Measurements from ENCODE around the gene CHCHD3.

CHCHD3 gene

GRCh38 chr7:132790104-132790503, 291.8 kb downstream of the CHCHD3 start:
- H3K9me3 ChIP-seq (ENCODE audit: control insufficient read depth, insufficient read depth, low read depth, low read length), result no peaks in the 10 kb centered on the region
- no peak overlapping the region for H3K4me3 ChIP-seq (ENCODE audit: low read depth, low read length)
- CTCF ChIA-PET, result interaction anchor here (1.4 kb wide), 1 partner anchor 11 kb away, joined by 4 read pairs; no protein-coding TSS in a partner anchor
- H3K27ac ChIP-seq (ENCODE audit: extremely low read depth, low read depth, low read length), result no peak overlapping the region
- POLR2A ChIA-PET, result no interaction called here
- H3K36me3 ChIP-seq (ENCODE audit: control insufficient read depth in 2 of 2, insufficient read depth in 1 of 2, low read length in 2 of 2), result peaks cover 0 to 19% of the 10 kb centered on the region in 2 experiments; a peak in 1 of 3 replicates
- TF ChIP-seq BCL11B (tag by site-specific recombination; IDR thresholded peaks at IDR 0.05; ENCODE audit: low read depth) (no peak), YY2 (tag by site-specific recombination; IDR thresholded peaks at IDR 0.05) (no peak), ZNF302 (tag by site-specific recombination; IDR thresholded peaks at IDR 0.05; ENCODE audit: low read depth) (no peak), ZBTB20 (tag by site-specific recombination; IDR thresholded peaks at IDR 0.05) (no peak), ZBTB1 (tag by site-specific recombination; IDR thresholded peaks at IDR 0.05) (no peak), ZNF701 (tag by site-specific recombination; IDR thresholded peaks at IDR 0.05) (no peak)
- no peaks in the 10 kb centered on the region for H3K4me1 ChIP-seq (ENCODE audit: control insufficient read depth, insufficient read depth, low read length)

DNA sequence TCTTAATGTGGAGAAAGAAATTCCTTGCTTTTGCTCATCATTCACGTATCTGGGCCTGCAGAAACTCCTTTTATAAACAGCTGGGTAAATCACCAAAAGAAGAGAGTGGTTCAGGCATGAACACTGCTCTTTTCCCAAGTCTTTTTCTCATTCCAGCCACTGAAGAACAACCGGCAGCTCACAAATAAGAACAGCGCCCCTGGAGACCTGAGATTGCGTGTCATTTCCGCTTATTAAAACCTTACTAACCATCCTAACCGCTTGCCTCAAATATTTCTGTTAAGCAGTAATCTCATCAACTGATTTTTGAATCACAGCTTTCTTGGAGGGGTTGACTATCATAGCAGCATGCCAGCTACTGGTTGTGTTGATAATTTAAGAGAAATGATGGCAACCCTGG, 292.6 kb downstream of the CHCHD3 start:
- POLR2A ChIA-PET, result no interaction called here
- peaks cover 0 to 15% of the 10 kb centered on the region in 2 experiments; a peak in 1 of 3 replicates for H3K36me3 ChIP-seq (ENCODE audit: control insufficient read depth in 2 of 2, insufficient read depth in 1 of 2, low read length in 2 of 2)
- CTCF ChIA-PET, result interaction anchor here (0.5 to 1.4 kb wide), 2 partner anchors 12 to 130 kb away, joined by 3 to 4 read pairs; no protein-coding TSS in a partner anchor

GRCh38 chr7:132785870-132786269, 296.0 kb downstream of the CHCHD3 start:
- POLR2A ChIA-PET, result no interaction called here
- Histone ChIP-seq H3K36me3 (ENCODE audit: control insufficient read depth in 2 of 2, insufficient read depth in 1 of 2, low read length in 2 of 2) (peaks cover 0 to 6% of the 10 kb centered on the region in 2 experiments; a peak in 1 of 3 replicates), H3K4me1 (ENCODE audit: control insufficient read depth, insufficient read depth, low read length) (no peaks in the 10 kb centered on the region), H3K9me3 (ENCODE audit: control insufficient read depth, insufficient read depth, low read depth, low read length) (no peaks in the 10 kb centered on the region), H3K27ac (ENCODE audit: extremely low read depth, low read depth, low read length) (no peak overlapping the region), H3K4me3 (ENCODE audit: low read depth, low read length) (no peak overlapping the region)
- CTCF ChIA-PET, result no interaction called here
- TF ChIP-seq TCF7L2 (IDR thresholded peaks at IDR 0.05; ENCODE audit: borderline replicate concordance, low read depth, low read length), result no peak
- no peak for TF ChIP-seq ZFP3 (tag by site-specific recombination; IDR thresholded peaks at IDR 0.05; ENCODE audit: low read depth)
- no peak for TF ChIP-seq SCRT2 (tag by site-specific recombination; IDR thresholded peaks at IDR 0.05)
- TF ChIP-seq ZNF214 (tag by site-specific recombination; IDR thresholded peaks at IDR 0.05; ENCODE audit: borderline replicate concordance), result no peak
- no peak for TF ChIP-seq ZBTB7A (tag by site-specific recombination; IDR thresholded peaks at IDR 0.05; ENCODE audit: low read depth)
- TF ChIP-seq ZNF292 (tag by site-specific recombination; IDR thresholded peaks at IDR 0.05; ENCODE audit: borderline replicate concordance, low read depth), result no peak
- TF ChIP-seq ZNF600 (tag by site-specific recombination; IDR thresholded peaks at IDR 0.05), result no peak
- TF ChIP-seq ZNF777 (tag by site-specific recombination; IDR thresholded peaks at IDR 0.05; ENCODE audit: borderline replicate concordance), result no peak
- no peak for TF ChIP-seq ZNF610 (tag by site-specific recombination; IDR thresholded peaks at IDR 0.05; ENCODE audit: borderline replicate concordance)
- TF ChIP-seq, protein P1, sequence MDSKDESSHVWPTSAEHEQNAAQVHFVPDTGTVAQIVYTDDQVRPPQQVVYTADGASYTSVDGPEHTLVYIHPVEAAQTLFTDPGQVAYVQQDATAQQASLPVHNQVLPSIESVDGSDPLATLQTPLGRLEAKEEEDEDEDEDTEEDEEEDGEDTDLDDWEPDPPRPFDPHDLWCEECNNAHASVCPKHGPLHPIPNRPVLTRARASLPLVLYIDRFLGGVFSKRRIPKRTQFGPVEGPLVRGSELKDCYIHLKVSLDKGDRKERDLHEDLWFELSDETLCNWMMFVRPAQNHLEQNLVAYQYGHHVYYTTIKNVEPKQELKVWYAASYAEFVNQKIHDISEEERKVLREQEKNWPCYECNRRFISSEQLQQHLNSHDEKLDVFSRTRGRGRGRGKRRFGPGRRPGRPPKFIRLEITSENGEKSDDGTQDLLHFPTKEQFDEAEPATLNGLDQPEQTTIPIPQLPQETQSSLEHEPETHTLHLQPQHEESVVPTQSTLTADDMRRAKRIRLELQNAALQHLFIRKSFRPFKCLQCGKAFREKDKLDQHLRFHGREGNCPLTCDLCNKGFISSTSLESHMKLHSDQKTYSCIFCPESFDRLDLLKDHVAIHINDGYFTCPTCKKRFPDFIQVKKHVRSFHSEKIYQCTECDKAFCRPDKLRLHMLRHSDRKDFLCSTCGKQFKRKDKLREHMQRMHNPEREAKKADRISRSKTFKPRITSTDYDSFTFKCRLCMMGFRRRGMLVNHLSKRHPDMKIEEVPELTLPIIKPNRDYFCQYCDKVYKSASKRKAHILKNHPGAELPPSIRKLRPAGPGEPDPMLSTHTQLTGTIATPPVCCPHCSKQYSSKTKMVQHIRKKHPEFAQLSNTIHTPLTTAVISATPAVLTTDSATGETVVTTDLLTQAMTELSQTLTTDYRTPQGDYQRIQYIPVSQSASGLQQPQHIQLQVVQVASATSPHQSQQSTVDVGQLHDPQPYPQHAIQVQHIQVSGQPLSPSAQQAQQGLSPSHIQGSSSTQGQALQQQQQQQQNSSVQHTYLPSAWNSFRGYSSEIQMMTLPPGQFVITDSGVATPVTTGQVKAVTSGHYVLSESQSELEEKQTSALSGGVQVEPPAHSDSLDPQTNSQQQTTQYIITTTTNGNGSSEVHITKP (tag by site-specific recombination; IDR thresholded peaks at IDR 0.05), result no peak
- no peak for TF ChIP-seq BCL11A (tag by site-specific recombination; IDR thresholded peaks at IDR 0.05; ENCODE audit: low read depth)
- TF ChIP-seq, protein P2, sequence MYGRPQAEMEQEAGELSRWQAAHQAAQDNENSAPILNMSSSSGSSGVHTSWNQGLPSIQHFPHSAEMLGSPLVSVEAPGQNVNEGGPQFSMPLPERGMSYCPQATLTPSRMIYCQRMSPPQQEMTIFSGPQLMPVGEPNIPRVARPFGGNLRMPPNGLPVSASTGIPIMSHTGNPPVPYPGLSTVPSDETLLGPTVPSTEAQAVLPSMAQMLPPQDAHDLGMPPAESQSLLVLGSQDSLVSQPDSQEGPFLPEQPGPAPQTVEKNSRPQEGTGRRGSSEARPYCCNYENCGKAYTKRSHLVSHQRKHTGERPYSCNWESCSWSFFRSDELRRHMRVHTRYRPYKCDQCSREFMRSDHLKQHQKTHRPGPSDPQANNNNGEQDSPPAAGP (tag by site-specific recombination; IDR thresholded peaks at IDR 0.05), result no peak
- TF ChIP-seq KLF1 (tag by site-specific recombination; IDR thresholded peaks at IDR 0.05), result no peak
- TF ChIP-seq KLF16 (tag by site-specific recombination; IDR thresholded peaks at IDR 0.05), result no peak
- no peak for TF ChIP-seq ZNF248 (tag by site-specific recombination; IDR thresholded peaks at IDR 0.05)
- TF ChIP-seq ZNF843 (tag by site-specific recombination; IDR thresholded peaks at IDR 0.05), result no peak
- TF ChIP-seq ZNF560 (tag by site-specific recombination; IDR thresholded peaks at IDR 0.05; ENCODE audit: borderline replicate concordance), result no peak
- no peak for TF ChIP-seq KLF10 (tag by site-specific recombination; IDR thresholded peaks at IDR 0.05)

More for the DNA sequence above, 292.6 kb downstream of the CHCHD3 start:
- TF ChIP-seq ZNF214 (tag by site-specific recombination; IDR thresholded peaks at IDR 0.05; ENCODE audit: borderline replicate concordance), result no peak
- no peak for TF ChIP-seq ZNF580 (tag by site-specific recombination; IDR thresholded peaks at IDR 0.05)
- TF ChIP-seq GFI1B (tag by site-specific recombination; IDR thresholded peaks at IDR 0.05), result no peak
- TF ChIP-seq ZNF677 (tag by site-specific recombination; IDR thresholded peaks at IDR 0.05), result 0 out of 2 replicates have a peak, but pooled peaks have one; percentile 46
- no peak for TF ChIP-seq ZNF354C (tag by site-specific recombination; IDR thresholded peaks at IDR 0.05; ENCODE audit: borderline replicate concordance, low read depth)
- TF ChIP-seq ZNF248 (tag by site-specific recombination; IDR thresholded peaks at IDR 0.05), result no peak
- Histone ChIP-seq H3K4me3 (ENCODE audit: low read depth, low read length) (no peak overlapping the region), H3K4me1 (ENCODE audit: control insufficient read depth, insufficient read depth, low read length) (no peaks in the 10 kb centered on the region), H3K9me3 (ENCODE audit: control insufficient read depth, insufficient read depth, low read depth, low read length) (no peaks in the 10 kb centered on the region), H3K27ac (ENCODE audit: extremely low read depth, low read depth, low read length) (no peak overlapping the region)
